Ovary (tissue), 3 donors: ENCODE measurements around the gene CD9.

ENCODE experiments used
- POLR2A ChIP-seq: fragments of 450-650 bp; IDR thresholded peaks from one replicate; pipeline ENCODE4 v1.6.1; 2017; ENCODE audit warnings: antibody characterized with exemption, mild to moderate bottlenecking, moderate library complexity
- TF ChIP-seq, protein P1 (sequence below), 3 donors: fragments of 450-650 bp in 2 of 3; fragments of 200-600 bp in 1 of 3; IDR thresholded peaks; one replicate each; pipeline versions ENCODE4 v1.5.1 to v1.8.0; 2016 to 2022; ENCODE audit warnings: antibody characterized with exemption in 3 of 3, mild to moderate bottlenecking in 1 of 3
- donor health status: DM: no; HTN: no; CAD: no.

GRCh38 chr12:6265038-6265405 is 64.8 kb downstream of the CD9 start:
- TF ChIP-seq, protein P1, sequence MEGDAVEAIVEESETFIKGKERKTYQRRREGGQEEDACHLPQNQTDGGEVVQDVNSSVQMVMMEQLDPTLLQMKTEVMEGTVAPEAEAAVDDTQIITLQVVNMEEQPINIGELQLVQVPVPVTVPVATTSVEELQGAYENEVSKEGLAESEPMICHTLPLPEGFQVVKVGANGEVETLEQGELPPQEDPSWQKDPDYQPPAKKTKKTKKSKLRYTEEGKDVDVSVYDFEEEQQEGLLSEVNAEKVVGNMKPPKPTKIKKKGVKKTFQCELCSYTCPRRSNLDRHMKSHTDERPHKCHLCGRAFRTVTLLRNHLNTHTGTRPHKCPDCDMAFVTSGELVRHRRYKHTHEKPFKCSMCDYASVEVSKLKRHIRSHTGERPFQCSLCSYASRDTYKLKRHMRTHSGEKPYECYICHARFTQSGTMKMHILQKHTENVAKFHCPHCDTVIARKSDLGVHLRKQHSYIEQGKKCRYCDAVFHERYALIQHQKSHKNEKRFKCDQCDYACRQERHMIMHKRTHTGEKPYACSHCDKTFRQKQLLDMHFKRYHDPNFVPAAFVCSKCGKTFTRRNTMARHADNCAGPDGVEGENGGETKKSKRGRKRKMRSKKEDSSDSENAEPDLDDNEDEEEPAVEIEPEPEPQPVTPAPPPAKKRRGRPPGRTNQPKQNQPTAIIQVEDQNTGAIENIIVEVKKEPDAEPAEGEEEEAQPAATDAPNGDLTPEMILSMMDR (IDR thresholded peaks at IDR 0.05): no peak
- TF ChIP-seq POLR2A: no peak
